Esophagus squamous epithelium (tissue), 4 donors: ENCODE measurements around the gene NARS2.

ENCODE experiments used
- CTCF ChIP-seq, 6 experiments: fragments of 450-650 bp in 4 of 6; fragments of 200-600 bp in 2 of 6; sonication (generic) in 2 of 6; IDR thresholded peaks; one replicate each; pipeline ENCODE4 v1.5.1; 2016 to 2019; ENCODE audit warnings: antibody characterized with exemption in 6 of 6, mild to moderate bottlenecking in 4 of 6, moderate library complexity in 4 of 6
- POLR2A ChIP-seq, 4 donors: fragments of 450-650 bp; IDR thresholded peaks; one replicate each; pipeline ENCODE4 v1.6.1; 2017; ENCODE audit warnings: antibody characterized with exemption in 4 of 4, mild to moderate bottlenecking in 4 of 4, moderate library complexity in 3 of 4

- no peak for TF ChIP-seq CTCF (IDR thresholded peaks at IDR 0.05)
- TF ChIP-seq POLR2A (IDR thresholded peaks at IDR 0.05): no peak
Observed at GRCh38 chr11:78406568-78407196, 168.0 kb downstream of the NARS2 start.
